Esophagus muscularis mucosa (tissue), 4 donors: ENCODE measurements around the gene GTF3C5. TPM values are rescaled to one million over a fixed set of nuclear protein-coding genes. Genes with fewer than 3 reads are reported as not detected.
"Not testable (repeated sequence)": the region's sequence is repeated elsewhere in the genome, so short reads cannot be mapped to it uniquely, and the experiment has no call there.

Experiments used
- DNase-seq: peaks from one replicate; pipeline ENCODE4 v3.0.0-alpha.2; 2017; ENCODE audit errors: extremely low spot score
- H3K27ac ChIP-seq, 4 donors: fragments of 200-600 bp; sonication (generic); replicated peaks in 1 of 4; 1 replicate in 3 of 4; 2 replicates in 1 of 4; pipeline ENCODE4 v1.5.1; 2016 to 2019; ENCODE audit warnings: mild to moderate bottlenecking in 1 of 4
- H3K27me3 ChIP-seq, 4 donors: fragments of 200-600 bp; sonication (generic); one replicate each; pipeline versions ENCODE4 v1.5.1 to v1.6.0; 2016 to 2019
- H3K36me3 ChIP-seq, 4 donors: fragments of 200-600 bp; sonication (generic); one replicate each; pipeline ENCODE4 v1.5.1; 2016 to 2019
- H3K4me1 ChIP-seq, 4 donors: fragments of 200-600 bp; sonication (generic); one replicate each; pipeline ENCODE4 v1.5.1; 2016 to 2019
- H3K4me3 ChIP-seq, 4 donors: fragments of 200-600 bp; sonication (generic); 1 replicate in 2 of 4; 2 replicates in 2 of 4; pipeline ENCODE4 v1.5.1; 2016 to 2019; ENCODE audit warnings: mild to moderate bottlenecking in 4 of 4, moderate library complexity in 1 of 4
- H3K9me3 ChIP-seq, 4 donors: fragments of 200-600 bp; sonication (generic); 1 replicate in 3 of 4; 2 replicates in 1 of 4; pipeline ENCODE4 v1.5.1; 2016 to 2019
- CTCF ChIP-seq, 3 experiments: fragments of 200-600 bp in 2 of 3; fragments of 450-650 bp in 1 of 3; sonication (generic) in 2 of 3; IDR thresholded peaks; one replicate each; pipeline ENCODE4 v1.5.1; 2017 to 2019; ENCODE audit warnings: antibody characterized with exemption in 3 of 3, mild to moderate bottlenecking in 2 of 3, moderate library complexity in 1 of 3
- EP300 ChIP-seq: sonication (generic); formaldehyde crosslinking; IDR thresholded peaks from one replicate; pipeline ENCODE4 v1.6.1; 2017; ENCODE audit warnings: antibody characterized with exemption
- POLR2A ChIP-seq: fragments of 450-650 bp; IDR thresholded peaks from one replicate; pipeline ENCODE4 v1.6.1; 2017; ENCODE audit warnings: antibody characterized with exemption, moderate library complexity, mild to moderate bottlenecking, low read depth
- POLR2AphosphoS5 ChIP-seq, 2 donors: sonication (generic); formaldehyde crosslinking; IDR thresholded peaks; one replicate each; pipeline ENCODE4 v1.6.1; 2017; ENCODE audit warnings: antibody characterized with exemption in 2 of 2
- WGBS: methylation state at CpG from one replicate; pipeline ENCODE4 v1.1.5; 2018; 5-methylcytosine and 5-hydroxymethylcytosine counted together
- intact Hi-C: fragments of 100-400 bp; cut with DNase I; formaldehyde crosslinking; loops from one replicate; pipeline ENCODE4 v1.15.1; 2023
- total RNA-seq, 4 donors: library from RNA; depleted of rRNA; stranded (reverse); fragments of >200 nt; gene quantifications; one replicate each; pipeline versions ENCODE4 v1.1.0 to v1.2.1, GENCODE V29; 2016

Gene GTF3C5
- total RNA-seq, 4 donors from 2014 or later, result 38.9 to 58.1 (median 42.4) TPM

- Histone ChIP-seq H3K4me1 (no peaks in the 10 kb centered on the region), H3K9me3 (no peaks in the 10 kb centered on the region), H3K4me3 (no peak overlapping the region), H3K27me3 (peaks cover 0 to under 1% (median 0%) of the 10 kb centered on the region in 4 donors), H3K36me3 (no peaks in the 10 kb centered on the region), H3K27ac (no peak overlapping the region)
- DNase-seq, result no peak
- intact Hi-C loops, result no loop called here
- WGBS, result 89% methylated on average over 4 of the region's 4 CpGs
- TF ChIP-seq CTCF (IDR thresholded peaks at IDR 0.05), result no peak
- TF ChIP-seq POLR2AphosphoS5 (IDR thresholded peaks at IDR 0.05), result no peak
- no peak for TF ChIP-seq EP300
- TF ChIP-seq POLR2A, result no peak
Observed at GRCh38 chr9:133076691-133077090, 45.9 kb downstream of the GTF3C5 start.

GRCh38 chr9:133078486-133078885 lies 47.7 kb downstream of the GTF3C5 start:
- intact Hi-C loops, result no loop called here
- Histone ChIP-seq H3K36me3 (no peaks in the 10 kb centered on the region), H3K27ac (no peak overlapping the region), H3K9me3 (no peaks in the 10 kb centered on the region), H3K4me1 (no peaks in the 10 kb centered on the region), H3K4me3 (no peak overlapping the region), H3K27me3 (peaks cover 0 to 4% (median 0%) of the 10 kb centered on the region in 4 donors)
- WGBS, result 76% methylated on average over 9 of the region's 14 CpGs
- no peak for DNase-seq
- TF ChIP-seq CTCF (IDR thresholded peaks at IDR 0.05), result no peak
- TF ChIP-seq POLR2AphosphoS5 (IDR thresholded peaks at IDR 0.05), result no peak
- TF ChIP-seq EP300, result no peak
- TF ChIP-seq POLR2A, result no peak

- Histone ChIP-seq H3K9me3 (no peaks in the 10 kb centered on the region), H3K36me3 (no peaks in the 10 kb centered on the region), H3K27ac (no peak overlapping the region), H3K4me1 (no peaks in the 10 kb centered on the region), H3K27me3 (peaks cover 0 to 4% (median 0%) of the 10 kb centered on the region in 4 donors), H3K4me3 (no peak overlapping the region)
- intact Hi-C loops, result no loop called here
- TF ChIP-seq CTCF (IDR thresholded peaks at IDR 0.05) (no peak), POLR2AphosphoS5 (IDR thresholded peaks at IDR 0.05) (no peak), EP300 (no peak), POLR2A (no peak)
- WGBS, result 88% methylated on average over 7 of the region's 7 CpGs
- no peak for DNase-seq
Observed at GRCh38 chr9:133080161-133080560, 49.4 kb downstream of the GTF3C5 start.

GRCh38 chr9:133080786-133081779 lies 50.3 kb downstream of the GTF3C5 start:
- H3K4me3 ChIP-seq, H3K9me3 ChIP-seq, H3K36me3 ChIP-seq, intact Hi-C loops, DNase-seq, H3K27ac ChIP-seq, H3K4me1 ChIP-seq, H3K27me3 ChIP-seq: not testable (repeated sequence)
- 85% methylated on average over 6 of the region's 18 CpGs for WGBS

- H3K27ac ChIP-seq, H3K9me3 ChIP-seq, intact Hi-C loops, H3K27me3 ChIP-seq, H3K36me3 ChIP-seq, DNase-seq, H3K4me3 ChIP-seq, H3K4me1 ChIP-seq: not testable (repeated sequence)
- 61% methylated on average over 5 of the region's 12 CpGs for WGBS
Observed at GRCh38 chr9:133081957-133082644, 51.3 kb downstream of the GTF3C5 start.

GRCh38 chr9:133083688-133084087 lies 52.9 kb downstream of the GTF3C5 start:
- intact Hi-C loops, result not testable (repeated sequence)
- 80% methylated on average over 1 of the region's 9 CpGs for WGBS

GRCh38 chr9:133086212-133086860 lies 55.5 kb downstream of the GTF3C5 start:
- intact Hi-C loops, DNase-seq, H3K9me3 ChIP-seq, H3K27ac ChIP-seq, H3K27me3 ChIP-seq, H3K4me3 ChIP-seq, H3K36me3 ChIP-seq, H3K4me1 ChIP-seq: not testable (repeated sequence)
- WGBS, result 94% methylated on average over 3 of the region's 17 CpGs

More at GRCh38 chr9:133083688-133084087, 52.9 kb downstream of the GTF3C5 start:
- not testable (repeated sequence) for H3K36me3 ChIP-seq, H3K4me1 ChIP-seq, H3K27ac ChIP-seq, DNase-seq, H3K4me3 ChIP-seq, H3K9me3 ChIP-seq, H3K27me3 ChIP-seq
